SU-DHL-6 (cell line): ENCODE measurements around the gene RASAL1.

Experiments used
- H2AFZ ChIP-seq: fragments of 200-600 bp; sonication (generic); 2 replicates; pipeline ENCODE4 v1.6.1; 2014; ENCODE audit warnings: low read depth, mild to moderate bottlenecking, moderate library complexity, mixed read lengths, antibody characterized with exemption, low read length; ENCODE audit not compliant: severe bottlenecking
- H3F3A ChIP-seq: fragments of 200-600 bp; shearing (Covaris generic); 2 replicates; pipeline ENCODE4 v1.6.0; 2016; ENCODE audit warnings: antibody characterized with exemption, mild to moderate bottlenecking; ENCODE audit not compliant: insufficient read depth
- H3K27ac ChIP-seq: fragments of 200-600 bp; sonication (generic); 2 replicates; pipeline ENCODE4 v1.5.1; 2016; ENCODE audit warnings: low read depth, mild to moderate bottlenecking, low read length, moderate library complexity, mixed read lengths
- H3K27me3 ChIP-seq: fragments of 200-600 bp; sonication (generic), shearing (Covaris generic); 2 replicates; pipeline ENCODE4 v1.6.0; 2014; ENCODE audit warnings: mild to moderate bottlenecking, low read length
- H3K36me3 ChIP-seq: fragments of 200-600 bp; sonication (generic); 2 replicates; pipeline ENCODE4 v1.6.1; 2014; ENCODE audit warnings: mild to moderate bottlenecking, low read length, mixed read lengths
- H3K4me2 ChIP-seq: fragments of 300-600, 200-600 bp; shearing (Covaris generic), sonication (generic); 2 replicates; pipeline ENCODE4 v1.6.0; 2014; ENCODE audit warnings: low read length, low read depth, mild to moderate bottlenecking; ENCODE audit not compliant: poor library complexity, severe bottlenecking
- H3K4me3 ChIP-seq: fragments of 200-600 bp; sonication (generic); 2 replicates; pipeline ENCODE4 v1.5.1; 2014; ENCODE audit warnings: antibody characterized with exemption, low read length, mild to moderate bottlenecking, mixed read lengths; ENCODE audit not compliant: insufficient read depth, poor library complexity, severe bottlenecking
- H3K79me2 ChIP-seq: fragments of 200-600 bp; sonication (generic); 2 replicates; pipeline ENCODE4 v1.6.1; 2014; ENCODE audit warnings: mild to moderate bottlenecking, low read length, moderate library complexity; ENCODE audit not compliant: insufficient read depth
- H3K9ac ChIP-seq: fragments of 200-600 bp; sonication (generic); 2 replicates; pipeline ENCODE4 v1.7.0; 2014; ENCODE audit warnings: mild to moderate bottlenecking, low read length
- H3K9me2 ChIP-seq: fragments of 200-600 bp; sonication (generic); replicated peaks from 2 replicates; pipeline ENCODE4 v1.6.1; 2014; ENCODE audit warnings: low read length; ENCODE audit not compliant: insufficient read depth
- H3K9me3 ChIP-seq: fragments of 200-600 bp; sonication (generic); 2 replicates; pipeline ENCODE4 v1.6.1; 2014; ENCODE audit warnings: low read length, mixed read lengths; ENCODE audit not compliant: insufficient read depth
- H4K20me1 ChIP-seq: fragments of 200-600 bp; sonication (generic); 2 replicates; pipeline ENCODE4 v1.6.1; 2014; ENCODE audit warnings: low read depth, mild to moderate bottlenecking, antibody characterized with exemption, low read length, moderate library complexity, mixed read lengths
- EZH2phosphoT487 ChIP-seq: fragments of 200-600 bp; sonication (generic), shearing (Covaris generic); conservative IDR thresholded peaks from 2 replicates; pipeline ENCODE4 v1.6.1; 2018; ENCODE audit warnings: mild to moderate bottlenecking, antibody characterized with exemption, low read length, moderate library complexity, mixed read lengths
- TF ChIP-seq, protein P1 (sequence below): fragments of 200-600 bp; sonication (generic); IDR thresholded peaks from one replicate; pipeline ENCODE4 v1.5.1; 2017; ENCODE audit warnings: antibody characterized with exemption, mild to moderate bottlenecking, low read length, moderate library complexity; ENCODE audit not compliant: insufficient read depth, poor library complexity, severe bottlenecking

Gene RASAL1

GRCh38 chr12:113067987-113068935 lies 67.3 kb downstream of the RASAL1 start:
- H2AFZ ChIP-seq, result no peak overlapping the region
- H3K9me3 ChIP-seq, result no peaks in the 10 kb centered on the region
- no peaks in the 10 kb centered on the region for H4K20me1 ChIP-seq
- H3K9me2 ChIP-seq, result no peaks in the 10 kb centered on the region
- peak overlapping the region; percentile 98 for H3K9ac ChIP-seq
- H3F3A ChIP-seq, result peaks cover 97% of the 10 kb centered on the region
- peak overlapping the region; percentile 99 for H3K4me2 ChIP-seq
- H3K27me3 ChIP-seq, result no peaks in the 10 kb centered on the region
- peak overlapping the region; percentile 99 for H3K27ac ChIP-seq
- H3K79me2 ChIP-seq, result peaks cover 91% of the 10 kb centered on the region
- H3K36me3 ChIP-seq, result no peaks in the 10 kb centered on the region; the same call in none of the 2 replicates
- TF ChIP-seq, protein P1, sequence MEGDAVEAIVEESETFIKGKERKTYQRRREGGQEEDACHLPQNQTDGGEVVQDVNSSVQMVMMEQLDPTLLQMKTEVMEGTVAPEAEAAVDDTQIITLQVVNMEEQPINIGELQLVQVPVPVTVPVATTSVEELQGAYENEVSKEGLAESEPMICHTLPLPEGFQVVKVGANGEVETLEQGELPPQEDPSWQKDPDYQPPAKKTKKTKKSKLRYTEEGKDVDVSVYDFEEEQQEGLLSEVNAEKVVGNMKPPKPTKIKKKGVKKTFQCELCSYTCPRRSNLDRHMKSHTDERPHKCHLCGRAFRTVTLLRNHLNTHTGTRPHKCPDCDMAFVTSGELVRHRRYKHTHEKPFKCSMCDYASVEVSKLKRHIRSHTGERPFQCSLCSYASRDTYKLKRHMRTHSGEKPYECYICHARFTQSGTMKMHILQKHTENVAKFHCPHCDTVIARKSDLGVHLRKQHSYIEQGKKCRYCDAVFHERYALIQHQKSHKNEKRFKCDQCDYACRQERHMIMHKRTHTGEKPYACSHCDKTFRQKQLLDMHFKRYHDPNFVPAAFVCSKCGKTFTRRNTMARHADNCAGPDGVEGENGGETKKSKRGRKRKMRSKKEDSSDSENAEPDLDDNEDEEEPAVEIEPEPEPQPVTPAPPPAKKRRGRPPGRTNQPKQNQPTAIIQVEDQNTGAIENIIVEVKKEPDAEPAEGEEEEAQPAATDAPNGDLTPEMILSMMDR, result no peak
- no peak for TF ChIP-seq EZH2phosphoT487
- peak overlapping the region; percentile 34 for H3K4me3 ChIP-seq

DNA sequence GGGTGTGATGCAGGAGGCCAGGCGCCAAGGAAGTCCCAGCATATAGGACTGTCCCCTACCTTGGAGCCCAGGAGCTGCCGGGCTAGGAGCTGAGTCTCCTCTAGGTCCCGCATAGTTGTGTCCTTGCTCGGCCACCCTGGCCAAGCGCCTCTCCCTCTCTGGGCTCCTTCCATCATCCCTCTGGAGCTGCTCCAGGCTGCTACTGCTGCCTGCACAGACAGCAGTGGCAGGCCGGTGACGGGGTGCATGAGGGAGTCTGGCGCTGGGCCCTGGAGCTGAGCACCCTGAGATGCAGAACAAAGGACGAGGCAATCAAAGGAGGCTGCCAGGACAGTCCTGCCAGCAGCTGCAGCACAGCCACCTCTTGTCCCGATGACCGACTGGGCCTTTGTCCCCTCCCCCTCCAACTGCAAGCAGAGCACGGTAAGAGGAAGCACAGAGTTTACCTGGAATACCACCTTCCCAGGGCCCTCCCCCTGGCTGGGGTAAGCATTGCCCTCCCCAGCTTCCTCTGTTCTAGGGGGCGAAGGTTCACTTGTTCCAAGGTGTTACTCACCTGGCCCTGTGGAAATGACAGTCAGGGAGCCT lies 68.7 kb downstream of the RASAL1 start:
- peak overlapping the region; percentile 99 for H3K27ac ChIP-seq
- no peak overlapping the region for H3K4me3 ChIP-seq
- peaks cover 98% of the 10 kb centered on the region for H3F3A ChIP-seq
- no peaks in the 10 kb centered on the region; the same call in none of the 2 replicates for H3K36me3 ChIP-seq
- H4K20me1 ChIP-seq, result no peaks in the 10 kb centered on the region
- no peak for TF ChIP-seq EZH2phosphoT487
- TF ChIP-seq, protein P1, result no peak
- H3K4me2 ChIP-seq, result peak overlapping the region; percentile 99
- H3K9ac ChIP-seq, result peak overlapping the region; percentile 98
- no peak overlapping the region for H2AFZ ChIP-seq
- H3K79me2 ChIP-seq, result peaks cover 96% of the 10 kb centered on the region
- no peaks in the 10 kb centered on the region for H3K9me2 ChIP-seq
- no peaks in the 10 kb centered on the region for H3K9me3 ChIP-seq
- H3K27me3 ChIP-seq, result no peaks in the 10 kb centered on the region

GRCh38 chr12:113065126-113066007 lies 70.2 kb downstream of the RASAL1 start:
- H3K9ac ChIP-seq, result peak overlapping the region; percentile 98
- H3K27me3 ChIP-seq, result no peaks in the 10 kb centered on the region
- H2AFZ ChIP-seq, result no peak overlapping the region
- no peaks in the 10 kb centered on the region for H3K9me3 ChIP-seq
- no peaks in the 10 kb centered on the region for H3K9me2 ChIP-seq
- no peaks in the 10 kb centered on the region for H4K20me1 ChIP-seq
- TF ChIP-seq EZH2phosphoT487, result no peak
- TF ChIP-seq, protein P1, result no peak
- no peaks in the 10 kb centered on the region; the same call in none of the 2 replicates for H3K36me3 ChIP-seq
- peaks cover 98% of the 10 kb centered on the region for H3F3A ChIP-seq
- H3K27ac ChIP-seq, result peak overlapping the region; percentile 99
- H3K4me3 ChIP-seq, result peak overlapping the region; percentile 28
- peak overlapping the region; percentile 99 for H3K4me2 ChIP-seq
- peaks cover 97% of the 10 kb centered on the region for H3K79me2 ChIP-seq
